Spleen (tissue), 7 donors: ENCODE measurements around the gene MYL12A.

Source experiments
- CTCF ChIP-seq, 11 experiments: fragments of 200-600 bp in 7 of 11; fragments of 450-650 bp in 4 of 11; sonication (generic) in 4 of 11; IDR thresholded peaks in 8 of 11; conservative IDR thresholded peaks in 3 of 11; 1 replicate in 7 of 11; 2 replicates in 4 of 11; pipeline versions ENCODE4 v1.4.0 to v1.8.0; 2016 to 2021; ENCODE audit warnings: antibody characterized with exemption in 11 of 11, inconsistent platforms in 4 of 11, mild to moderate bottlenecking in 1 of 11
- POLR2AphosphoS5 ChIP-seq, 3 donors: sonication (generic); formaldehyde crosslinking; IDR thresholded peaks; one replicate each; pipeline ENCODE4 v1.5.1; 2017; ENCODE audit warnings: antibody characterized with exemption in 3 of 3
- donor health status: DM: no; HTN: no; CAD: no; lungs with moderate emphysema.
- donor health status: DM: no; HTN: no; CAD: no.
- donor health status: DM: no; HTN: no; CAD: no.

DNA sequence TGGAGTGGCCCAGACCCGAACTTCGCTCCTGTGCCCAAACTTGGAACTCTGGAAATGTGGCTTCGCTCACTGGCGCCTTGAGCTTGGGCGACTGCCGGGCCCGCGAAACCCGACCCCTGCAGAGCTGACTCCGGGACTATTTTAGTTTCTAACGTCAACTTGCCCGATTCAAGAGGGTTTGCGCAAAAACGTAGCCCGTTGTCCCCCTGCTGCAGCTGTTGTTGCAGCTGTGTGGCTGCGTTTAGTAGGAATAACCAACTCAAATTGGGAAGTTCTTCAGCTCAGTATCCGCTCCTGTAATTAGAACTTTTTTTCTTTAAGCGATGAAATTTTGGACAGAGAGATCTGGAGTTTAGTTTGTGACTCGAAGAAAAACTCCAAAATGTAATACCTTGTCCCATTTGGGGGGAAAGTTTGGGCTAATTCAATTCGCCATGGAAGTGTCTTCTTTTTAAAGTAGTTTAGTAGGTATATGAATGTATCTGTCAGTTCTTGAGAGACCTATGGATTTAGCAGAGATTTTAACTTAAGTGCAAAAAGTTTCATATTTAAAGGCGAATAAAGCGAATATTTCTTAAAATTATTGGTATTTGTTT, 559 bp downstream of the MYL12A start:
- TF ChIP-seq CTCF (IDR thresholded peaks at IDR 0.05 in 8 of 11, conservative IDR thresholded peaks at IDR 0.05 in 3 of 11) (no peak), POLR2AphosphoS5 (IDR thresholded peaks at IDR 0.05) (no peak)
